ENCODE data around the gene DLEC1.
"Not testable (repeated sequence)": the region's sequence is repeated elsewhere in the genome, so short reads cannot be mapped to it uniquely, and the experiment has no call there.

The DLEC1 gene

GRCh38 chr3:38054499-38055001 is 15.5 kb downstream of the DLEC1 start:
- H3K27ac Mint-ChIP-seq: no peak overlapping the region
- TF ChIP-seq CTCF (IDR thresholded peaks at IDR 0.05; ENCODE audit: unreplicated experiment in 3 of 3): no peak
- H3K4me1 Mint-ChIP-seq: no peaks in the 10 kb centered on the region
- H3K36me3 Mint-ChIP-seq (ENCODE audit: low read depth): no peaks in the 10 kb centered on the region
- peaks cover 4% of the 10 kb centered on the region for H3K27me3 Mint-ChIP-seq (ENCODE audit: low read depth)
- peaks cover 9% of the 10 kb centered on the region for H3K9me3 Mint-ChIP-seq
- H3K4me3 Mint-ChIP-seq: no peak overlapping the region

GRCh38 chr3:38059148-38059547 is 20.1 kb downstream of the DLEC1 start:
- Mint-ChIP-seq H3K9me3 (no peaks in the 10 kb centered on the region), H3K27me3 (ENCODE audit: low read depth) (peaks cover 9% of the 10 kb centered on the region), H3K36me3 (ENCODE audit: low read depth) (no peaks in the 10 kb centered on the region), H3K4me1 (no peaks in the 10 kb centered on the region), H3K27ac (no peak overlapping the region), H3K4me3 (no peak overlapping the region)
- no peak for TF ChIP-seq CTCF (IDR thresholded peaks at IDR 0.05; ENCODE audit: unreplicated experiment in 3 of 3)

- TF ChIP-seq CTCF (IDR thresholded peaks at IDR 0.05; ENCODE audit: unreplicated experiment in 3 of 3): no peak
- Mint-ChIP-seq H3K4me3 (no peak overlapping the region), H3K36me3 (ENCODE audit: low read depth) (no peaks in the 10 kb centered on the region), H3K4me1 (no peaks in the 10 kb centered on the region), H3K27me3 (ENCODE audit: low read depth) (peaks cover 9% of the 10 kb centered on the region), H3K9me3 (no peaks in the 10 kb centered on the region), H3K27ac (no peak overlapping the region)
Observed at GRCh38 chr3:38059591-38059990, 20.6 kb downstream of the DLEC1 start.

GRCh38 chr3:38062809-38063208 is 23.8 kb downstream of the DLEC1 start:
- no peak overlapping the region for H3K27ac Mint-ChIP-seq

GRCh38 chr3:38064453-38064852 is 25.4 kb downstream of the DLEC1 start:
- H3K27me3 Mint-ChIP-seq (ENCODE audit: low read depth): peaks cover 13% of the 10 kb centered on the region
- not testable (repeated sequence) for H3K36me3 Mint-ChIP-seq (ENCODE audit: low read depth); H3K4me3 Mint-ChIP-seq; H3K9me3 Mint-ChIP-seq; H3K4me1 Mint-ChIP-seq; H3K27ac Mint-ChIP-seq

More at GRCh38 chr3:38062809-38063208, 23.8 kb downstream of the DLEC1 start:
- Mint-ChIP-seq H3K36me3 (ENCODE audit: low read depth) (peaks cover 4% of the 10 kb centered on the region), H3K4me3 (no peak overlapping the region), H3K4me1 (no peaks in the 10 kb centered on the region), H3K9me3 (peaks cover 8% of the 10 kb centered on the region), H3K27me3 (ENCODE audit: low read depth) (peaks cover 17% of the 10 kb centered on the region)
- no peak for TF ChIP-seq CTCF (IDR thresholded peaks at IDR 0.05; ENCODE audit: unreplicated experiment in 3 of 3)

GRCh38 chr3:38067508-38068233 is 28.7 kb downstream of the DLEC1 start:
- H3K27me3 Mint-ChIP-seq (ENCODE audit: low read depth): peaks cover 8% of the 10 kb centered on the region
- H3K4me1 Mint-ChIP-seq: no peaks in the 10 kb centered on the region
- H3K36me3 Mint-ChIP-seq (ENCODE audit: low read depth): peaks cover 4% of the 10 kb centered on the region
- H3K27ac Mint-ChIP-seq: no peak overlapping the region
- TF ChIP-seq CTCF (IDR thresholded peaks at IDR 0.05; ENCODE audit: unreplicated experiment in 3 of 3): no peak
- H3K4me3 Mint-ChIP-seq: no peak overlapping the region
- peaks cover 8% of the 10 kb centered on the region for H3K9me3 Mint-ChIP-seq
